ENCODE measurements around the gene RBM24.

- TF ChIP-seq, protein P1, sequence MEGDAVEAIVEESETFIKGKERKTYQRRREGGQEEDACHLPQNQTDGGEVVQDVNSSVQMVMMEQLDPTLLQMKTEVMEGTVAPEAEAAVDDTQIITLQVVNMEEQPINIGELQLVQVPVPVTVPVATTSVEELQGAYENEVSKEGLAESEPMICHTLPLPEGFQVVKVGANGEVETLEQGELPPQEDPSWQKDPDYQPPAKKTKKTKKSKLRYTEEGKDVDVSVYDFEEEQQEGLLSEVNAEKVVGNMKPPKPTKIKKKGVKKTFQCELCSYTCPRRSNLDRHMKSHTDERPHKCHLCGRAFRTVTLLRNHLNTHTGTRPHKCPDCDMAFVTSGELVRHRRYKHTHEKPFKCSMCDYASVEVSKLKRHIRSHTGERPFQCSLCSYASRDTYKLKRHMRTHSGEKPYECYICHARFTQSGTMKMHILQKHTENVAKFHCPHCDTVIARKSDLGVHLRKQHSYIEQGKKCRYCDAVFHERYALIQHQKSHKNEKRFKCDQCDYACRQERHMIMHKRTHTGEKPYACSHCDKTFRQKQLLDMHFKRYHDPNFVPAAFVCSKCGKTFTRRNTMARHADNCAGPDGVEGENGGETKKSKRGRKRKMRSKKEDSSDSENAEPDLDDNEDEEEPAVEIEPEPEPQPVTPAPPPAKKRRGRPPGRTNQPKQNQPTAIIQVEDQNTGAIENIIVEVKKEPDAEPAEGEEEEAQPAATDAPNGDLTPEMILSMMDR (IDR thresholded peaks at IDR 0.05 in 4 of 5, conservative IDR thresholded peaks at IDR 0.05 in 1 of 5): peak in 2 of 5 experiments; percentile 17 to 18
- no peak for TF ChIP-seq POLR2A (IDR thresholded peaks at IDR 0.05)
Measured at GRCh38 chr6:17281100-17281496, at the start of gene RBM24.
